ENCODE data around the gene LPCAT1.

The LPCAT1 gene

DNA sequence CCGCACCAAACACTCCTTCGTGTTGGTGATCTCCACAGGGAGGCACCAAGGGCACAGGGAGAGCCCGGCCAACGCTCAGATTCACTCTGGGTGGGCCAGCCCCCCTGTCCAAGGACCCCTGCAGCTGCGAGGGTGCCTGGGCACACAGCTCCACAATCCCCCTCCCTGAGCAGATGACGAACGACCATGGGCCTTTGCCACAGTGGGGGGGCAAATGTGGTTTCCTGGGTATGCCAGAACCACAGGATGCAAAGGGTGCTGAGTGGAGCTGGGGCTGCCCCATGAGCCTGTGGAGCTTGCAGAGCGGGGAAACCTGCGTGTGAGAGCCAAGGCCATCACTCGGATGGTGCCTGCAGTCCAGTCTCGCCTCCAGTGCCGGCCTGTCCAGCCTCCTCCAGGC, 31.0 kb downstream of the LPCAT1 start:
- peak; percentile 15 for DNase-seq

DNA sequence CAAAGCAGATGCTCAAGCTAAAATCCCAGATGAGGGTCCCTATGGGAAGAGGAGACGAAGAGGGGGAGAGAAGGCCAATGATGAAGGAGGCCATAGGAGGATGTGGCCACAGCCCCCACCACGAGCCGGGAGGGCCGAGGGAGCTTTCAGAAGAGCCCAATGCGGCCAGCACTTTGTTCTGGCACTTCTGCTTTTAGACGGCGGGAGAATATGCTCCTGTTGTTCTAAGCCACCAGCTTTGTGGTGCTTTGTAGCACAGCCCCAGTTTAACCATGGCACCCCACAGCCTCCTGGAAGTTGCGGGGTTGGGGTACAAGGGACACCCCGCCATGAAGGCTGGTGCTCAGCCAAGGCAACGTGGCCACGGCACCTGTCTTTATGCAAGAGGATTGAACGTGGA, 33.4 kb downstream of the LPCAT1 start:
- DNase-seq: no peak

- no peak for DNase-seq
Measured at GRCh38 chr5:1489754-1490153, 34.0 kb downstream of the LPCAT1 start.

- peak; percentile 82 for DNase-seq
Measured at GRCh38 chr5:1488882-1489680, 34.7 kb downstream of the LPCAT1 start.

GRCh38 chr5:1487079-1487764, 36.5 kb downstream of the LPCAT1 start:
- DNase-seq: no peak

DNA sequence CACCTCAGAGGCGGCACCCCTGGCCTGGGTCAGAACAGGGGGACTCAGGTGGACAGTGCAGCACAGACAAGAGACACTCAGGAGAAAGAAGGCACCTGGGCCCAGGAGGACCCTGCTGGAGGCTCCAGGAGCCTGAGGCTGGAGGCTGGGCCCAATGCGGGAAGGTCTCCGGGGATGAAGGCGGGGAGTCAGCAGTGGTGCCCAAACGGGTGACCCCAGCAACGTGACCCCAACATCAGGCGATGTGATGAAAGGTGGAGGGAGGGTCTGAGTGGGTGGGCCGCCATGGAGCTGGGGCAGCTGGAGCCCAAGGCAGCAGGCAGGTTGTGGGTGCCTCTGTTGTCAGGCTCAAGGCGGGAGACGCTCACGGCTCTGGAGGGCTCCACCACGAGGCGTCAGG, 37.5 kb downstream of the LPCAT1 start:
- DNase-seq: no peak

DNA sequence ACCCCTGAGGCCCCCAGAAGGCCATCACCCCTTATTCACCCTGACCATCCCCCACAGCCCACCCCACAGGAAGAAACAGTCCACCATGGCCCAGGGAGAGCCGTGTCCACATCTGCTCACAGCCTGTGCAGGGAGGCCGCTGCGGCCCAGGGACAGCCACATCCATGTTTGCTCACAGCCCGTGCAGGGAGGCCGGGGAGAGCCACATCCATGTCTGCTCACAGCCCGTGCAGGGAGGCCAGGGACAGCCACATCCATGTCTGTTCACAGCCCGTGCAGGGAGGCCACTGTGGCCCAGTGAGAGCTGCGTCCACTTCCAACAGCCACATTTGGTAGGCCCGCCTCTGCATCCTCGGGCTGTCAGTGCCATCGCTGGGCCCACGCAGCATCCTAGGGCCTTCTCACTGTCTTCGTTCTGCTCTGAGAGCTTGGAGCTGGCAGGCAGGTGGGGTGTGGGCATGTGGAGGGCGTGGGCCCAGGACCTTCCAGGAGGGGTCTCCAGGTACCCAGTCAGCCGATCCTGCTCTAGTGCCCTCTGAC, 38.1 kb downstream of the LPCAT1 start:
- no peak for DNase-seq

DNA sequence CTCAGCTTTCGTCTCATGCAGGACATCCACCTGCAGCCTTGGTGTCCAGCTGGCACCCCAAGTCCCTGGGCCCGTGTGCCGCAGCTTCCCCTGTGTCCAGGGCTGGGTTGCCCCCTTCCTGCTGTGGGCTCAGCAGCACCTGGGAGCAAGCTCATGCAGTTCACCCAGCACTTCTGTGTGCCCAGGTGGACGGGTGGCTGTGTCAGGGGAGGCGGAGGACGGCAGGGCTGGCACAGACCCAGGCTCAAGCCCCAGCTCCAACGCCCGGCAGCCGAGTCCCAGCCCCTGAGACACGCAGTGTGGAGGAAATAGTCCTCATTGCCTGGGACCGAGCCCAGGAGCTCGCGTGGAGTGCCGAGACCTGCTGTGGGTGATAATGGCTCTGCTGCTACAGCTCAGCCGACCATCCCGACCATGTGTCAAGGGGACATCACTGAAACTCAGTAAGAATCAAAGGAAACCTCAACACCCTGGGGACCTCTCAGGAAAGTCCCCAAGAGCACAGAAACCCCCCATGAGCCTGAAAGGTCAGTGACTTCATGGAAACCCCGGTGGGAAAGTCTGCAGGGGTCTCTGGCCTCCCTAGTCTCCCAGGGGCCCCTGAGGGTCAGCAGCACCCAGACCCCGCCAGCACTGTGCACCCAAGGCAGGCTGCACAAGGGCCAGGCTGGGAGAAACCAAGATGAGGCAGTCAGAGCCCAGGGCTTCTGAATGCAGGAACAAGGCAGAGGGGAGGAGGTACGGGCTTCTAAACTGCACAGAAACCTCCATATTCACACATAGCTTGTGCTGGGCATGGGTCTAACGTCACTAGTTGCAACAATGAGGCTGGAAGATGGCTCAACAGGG, 38.8 kb downstream of the LPCAT1 start:
- no peak for DNase-seq

- no peak for DNase-seq
Measured at GRCh38 chr5:1483856-1484729, 39.7 kb downstream of the LPCAT1 start.

GRCh38 chr5:1483064-1483463, 40.7 kb downstream of the LPCAT1 start:
- no peak for DNase-seq

DNA sequence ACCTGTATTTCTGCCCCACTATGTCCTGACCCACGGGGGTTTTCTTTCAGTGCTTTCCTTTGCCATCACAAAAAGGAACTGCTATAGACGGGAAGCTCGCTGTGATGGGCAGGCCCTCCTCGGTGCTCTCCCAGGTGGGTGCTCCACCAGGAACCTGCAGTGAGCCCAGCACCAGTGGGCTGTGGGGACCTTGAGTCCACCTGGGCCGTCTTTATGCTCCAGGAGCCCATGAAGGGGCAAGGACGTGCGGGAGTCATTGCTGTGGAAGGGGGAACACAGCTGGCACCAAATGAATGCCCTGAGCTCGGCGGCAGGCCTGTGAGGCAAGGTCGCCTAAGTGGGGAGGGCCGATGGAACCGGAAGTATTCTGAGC, 41.8 kb downstream of the LPCAT1 start:
- no peak for DNase-seq

DNA sequence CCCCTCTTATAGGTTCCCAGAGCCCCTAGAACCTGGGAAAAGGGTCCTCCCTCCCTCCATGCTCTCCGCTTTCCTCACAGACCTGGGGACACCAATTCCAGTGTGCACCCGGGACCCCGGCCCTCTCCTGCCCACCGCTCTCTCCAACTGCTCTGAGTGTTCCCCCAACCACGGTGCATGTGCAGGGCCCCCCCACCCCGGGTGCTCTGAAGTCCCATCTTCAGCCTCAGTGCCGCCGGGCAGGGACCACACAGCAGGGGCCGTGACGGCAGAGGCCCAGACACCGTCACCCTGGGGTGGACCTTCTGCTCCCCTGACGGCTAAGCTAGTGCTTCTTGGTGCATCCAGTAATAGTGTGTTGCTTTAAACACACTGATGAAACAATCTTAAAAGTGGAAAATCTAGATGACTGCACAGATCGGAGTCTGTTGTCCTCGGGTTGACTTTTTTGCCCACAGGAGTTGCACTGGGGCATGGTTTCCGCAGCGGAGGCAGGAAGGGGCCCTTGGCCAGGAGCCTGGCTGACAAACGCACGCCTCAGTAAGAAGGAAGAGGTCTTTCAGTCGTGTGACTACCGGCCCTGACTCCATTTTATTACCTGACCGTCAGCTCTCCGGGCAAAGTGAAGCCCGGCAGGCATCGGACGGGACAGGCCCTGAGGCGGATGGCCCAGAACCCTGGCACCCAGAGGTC, 42.3 kb downstream of the LPCAT1 start:
- no peak for DNase-seq

- no peak for DNase-seq
Measured at GRCh38 chr5:1480806-1481205, 43.0 kb downstream of the LPCAT1 start.

- DNase-seq: no peak
Measured at GRCh38 chr5:1480217-1480616, 43.5 kb downstream of the LPCAT1 start.

DNA sequence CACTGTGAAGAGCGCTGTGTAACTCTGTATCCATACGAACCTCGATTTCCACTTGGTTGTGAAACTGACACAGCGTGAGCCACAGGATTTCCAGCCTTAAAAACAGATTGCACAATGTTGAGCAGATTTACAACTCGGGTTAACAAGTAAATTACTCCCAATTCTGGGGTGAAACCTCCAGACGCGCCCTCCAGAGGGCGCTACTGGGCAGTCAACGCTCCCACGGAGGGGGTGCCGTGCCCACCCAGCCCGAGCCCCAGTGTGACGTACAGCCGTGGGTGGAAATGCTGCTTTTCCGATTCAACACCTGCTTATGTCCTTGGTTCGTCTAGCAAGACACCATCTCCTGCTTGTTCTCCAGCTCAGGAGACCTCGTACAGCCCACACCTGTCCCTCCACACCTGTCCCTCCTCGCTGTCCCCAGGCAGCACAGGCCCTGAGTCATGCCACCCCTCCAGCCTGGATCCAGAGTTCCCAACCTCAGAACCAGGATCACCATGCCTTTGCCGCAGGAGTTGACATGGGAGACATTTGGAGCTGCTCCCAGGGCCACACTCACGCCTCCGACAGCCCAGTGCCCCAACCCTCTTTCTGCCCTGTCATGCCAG, 44.1 kb downstream of the LPCAT1 start:
- peak; percentile 49 for DNase-seq

GRCh38 chr5:1479066-1479465, 44.7 kb downstream of the LPCAT1 start:
- DNase-seq: no peak

DNA sequence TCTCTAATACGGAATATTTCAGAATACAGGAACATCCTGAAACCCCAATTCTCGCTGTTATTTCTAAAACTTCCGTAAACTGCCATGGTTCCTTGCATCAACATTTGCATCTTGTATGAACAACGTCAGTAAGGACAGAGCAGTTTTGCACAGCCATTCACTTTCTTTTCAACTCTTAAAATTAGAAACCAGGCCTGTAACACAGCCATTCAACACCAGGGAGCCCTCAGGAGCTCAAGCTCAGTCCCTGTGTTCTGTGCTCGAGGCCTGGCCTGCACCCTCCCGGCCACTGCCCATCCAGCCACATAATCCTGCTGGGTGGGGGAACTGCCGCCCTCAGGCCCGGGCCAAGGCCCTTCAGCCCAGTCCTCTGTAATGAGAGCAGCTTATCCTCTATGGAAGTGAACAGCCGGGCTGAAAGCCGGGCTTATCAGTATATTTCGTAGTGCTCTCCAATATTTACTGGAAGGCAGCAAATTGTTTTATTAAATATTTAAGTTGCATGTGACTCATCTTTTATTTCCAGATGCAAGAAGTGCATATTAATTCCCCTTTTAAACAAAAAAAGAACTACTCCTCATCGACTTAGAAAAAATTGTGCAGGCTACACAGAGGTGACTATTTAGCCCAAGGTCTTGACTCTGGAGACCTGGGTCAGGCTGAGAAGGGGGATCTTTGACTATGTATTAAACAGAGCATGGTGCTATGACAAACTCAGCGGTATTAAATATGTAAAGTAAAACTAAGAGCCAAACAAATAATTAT, 45.3 kb downstream of the LPCAT1 start:
- no peak for DNase-seq

GRCh38 chr5:1477341-1477740, 46.4 kb downstream of the LPCAT1 start:
- DNase-seq: no peak

GRCh38 chr5:1476967-1477310, 46.8 kb downstream of the LPCAT1 start:
- no peak for DNase-seq

- DNase-seq: no peak
Measured at GRCh38 chr5:1476181-1476966, 47.4 kb downstream of the LPCAT1 start.
